WTC11 (cell line): ENCODE data around the gene PES1.

Experiments used
- ESRRA ChIP-seq: sonication (generic); formaldehyde crosslinking; IDR thresholded peaks from 2 replicates; pipeline ENCODE4 v1.8.1; 2022; ENCODE audit warnings: mild to moderate bottlenecking, missing genetic modification reagents, borderline replicate concordance
- NFYB ChIP-seq: sonication (generic); formaldehyde crosslinking; conservative IDR thresholded peaks from 2 replicates; pipeline ENCODE4 v1.8.0; 2022; ENCODE audit warnings: low read depth, missing genetic modification reagents
- TCF7 ChIP-seq: sonication (generic); formaldehyde crosslinking; IDR thresholded peaks from 2 replicates; pipeline ENCODE4 v1.8.0; 2022; ENCODE audit warnings: mild to moderate bottlenecking, low read depth, missing genetic modification reagents, moderate library complexity
- TF ChIP-seq, protein P1 (sequence below): fragments of 200-600 bp; IDR thresholded peaks from 2 replicates; pipeline ENCODE4 v1.8.0; 2022; ENCODE audit warnings: antibody characterized with exemption
- TF ChIP-seq, protein P2 (sequence below): sonication (generic); formaldehyde crosslinking; IDR thresholded peaks from 2 replicates; pipeline ENCODE4 v1.8.1; 2022; ENCODE audit warnings: mild to moderate bottlenecking, missing genetic modification reagents, moderate library complexity, borderline replicate concordance
- TF ChIP-seq, protein P3 (sequence below): sonication (generic); formaldehyde crosslinking; IDR thresholded peaks from 2 replicates; pipeline ENCODE4 v1.8.0; 2022; ENCODE audit warnings: mild to moderate bottlenecking, missing genetic modification reagents

DNA sequence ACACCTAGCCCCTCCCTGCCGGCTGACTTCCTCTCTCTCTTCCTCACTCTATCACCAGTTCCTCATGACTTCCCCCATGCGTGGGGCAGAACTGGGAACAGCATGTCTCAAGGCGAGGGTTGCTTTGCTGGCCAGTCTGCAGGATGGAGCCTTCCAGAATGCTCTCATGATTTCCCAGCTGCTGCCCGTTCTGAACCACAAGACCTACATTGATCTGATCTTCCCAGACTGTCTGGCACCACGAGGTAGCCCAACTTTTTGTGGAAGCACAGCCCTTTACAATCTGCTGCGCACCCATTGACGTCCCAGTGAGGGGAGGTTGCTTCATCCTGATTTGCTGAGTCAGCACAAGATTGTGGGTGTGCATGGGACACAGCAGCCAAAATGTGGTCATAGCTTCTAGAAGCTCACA is 23.8 kb upstream of the PES1 start:
- TF ChIP-seq, protein P1, sequence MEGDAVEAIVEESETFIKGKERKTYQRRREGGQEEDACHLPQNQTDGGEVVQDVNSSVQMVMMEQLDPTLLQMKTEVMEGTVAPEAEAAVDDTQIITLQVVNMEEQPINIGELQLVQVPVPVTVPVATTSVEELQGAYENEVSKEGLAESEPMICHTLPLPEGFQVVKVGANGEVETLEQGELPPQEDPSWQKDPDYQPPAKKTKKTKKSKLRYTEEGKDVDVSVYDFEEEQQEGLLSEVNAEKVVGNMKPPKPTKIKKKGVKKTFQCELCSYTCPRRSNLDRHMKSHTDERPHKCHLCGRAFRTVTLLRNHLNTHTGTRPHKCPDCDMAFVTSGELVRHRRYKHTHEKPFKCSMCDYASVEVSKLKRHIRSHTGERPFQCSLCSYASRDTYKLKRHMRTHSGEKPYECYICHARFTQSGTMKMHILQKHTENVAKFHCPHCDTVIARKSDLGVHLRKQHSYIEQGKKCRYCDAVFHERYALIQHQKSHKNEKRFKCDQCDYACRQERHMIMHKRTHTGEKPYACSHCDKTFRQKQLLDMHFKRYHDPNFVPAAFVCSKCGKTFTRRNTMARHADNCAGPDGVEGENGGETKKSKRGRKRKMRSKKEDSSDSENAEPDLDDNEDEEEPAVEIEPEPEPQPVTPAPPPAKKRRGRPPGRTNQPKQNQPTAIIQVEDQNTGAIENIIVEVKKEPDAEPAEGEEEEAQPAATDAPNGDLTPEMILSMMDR = no peak
- no peak for TF ChIP-seq TCF7 (CRISPR knock-in tag)
- TF ChIP-seq, protein P2, sequence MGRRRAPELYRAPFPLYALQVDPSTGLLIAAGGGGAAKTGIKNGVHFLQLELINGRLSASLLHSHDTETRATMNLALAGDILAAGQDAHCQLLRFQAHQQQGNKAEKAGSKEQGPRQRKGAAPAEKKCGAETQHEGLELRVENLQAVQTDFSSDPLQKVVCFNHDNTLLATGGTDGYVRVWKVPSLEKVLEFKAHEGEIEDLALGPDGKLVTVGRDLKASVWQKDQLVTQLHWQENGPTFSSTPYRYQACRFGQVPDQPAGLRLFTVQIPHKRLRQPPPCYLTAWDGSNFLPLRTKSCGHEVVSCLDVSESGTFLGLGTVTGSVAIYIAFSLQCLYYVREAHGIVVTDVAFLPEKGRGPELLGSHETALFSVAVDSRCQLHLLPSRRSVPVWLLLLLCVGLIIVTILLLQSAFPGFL (CRISPR knock-in tag) = no peak
- TF ChIP-seq, protein P3, sequence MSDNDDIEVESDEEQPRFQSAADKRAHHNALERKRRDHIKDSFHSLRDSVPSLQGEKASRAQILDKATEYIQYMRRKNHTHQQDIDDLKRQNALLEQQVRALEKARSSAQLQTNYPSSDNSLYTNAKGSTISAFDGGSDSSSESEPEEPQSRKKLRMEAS (CRISPR knock-in tag) = no peak
- no peak for TF ChIP-seq NFYB (CRISPR knock-in tag)
- no peak for TF ChIP-seq ESRRA (CRISPR knock-in tag)
